ENCODE measurements around the gene DGKQ.

DNA sequence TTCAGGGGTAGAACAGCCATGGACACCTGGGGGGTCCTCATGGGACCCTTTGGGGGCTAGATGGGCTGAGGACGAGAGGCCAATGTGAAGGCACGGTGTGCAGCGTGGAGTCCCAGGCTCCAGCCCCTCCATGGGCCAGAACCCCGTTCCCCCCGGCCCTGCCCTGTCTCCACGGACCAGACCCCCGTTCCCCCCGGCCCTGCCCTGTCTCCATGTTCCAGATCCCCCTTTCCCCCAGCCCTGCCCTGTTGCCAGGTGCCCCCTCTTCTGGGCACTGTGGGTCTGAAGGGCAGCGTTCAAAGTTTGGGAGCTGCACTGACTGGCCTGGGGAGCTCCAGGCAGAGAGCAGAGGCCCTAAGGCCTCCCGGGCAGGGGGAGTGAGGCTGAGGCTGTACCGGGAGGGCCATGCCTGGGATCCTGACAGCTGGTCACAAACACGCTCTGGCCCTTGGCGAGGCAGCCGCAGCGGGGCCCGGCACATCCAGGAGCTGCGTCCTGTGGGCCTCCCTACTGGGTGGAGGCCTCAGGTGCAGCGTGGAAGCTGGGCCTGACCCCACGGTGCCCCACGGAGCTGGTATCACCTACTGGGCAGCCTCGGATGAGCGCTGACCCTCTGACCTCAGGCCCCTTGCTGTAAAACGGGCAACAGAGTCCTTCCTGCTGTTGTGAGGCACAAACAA is 8.9 kb downstream of the DGKQ start:
- TF ChIP-seq POLR2AphosphoS5 (IDR thresholded peaks at IDR 0.05; ENCODE audit: low read depth) (no peak), JUNB (IDR thresholded peaks at IDR 0.05; ENCODE audit: unreplicated experiment) (no peak)
- TF ChIP-seq, protein P1, sequence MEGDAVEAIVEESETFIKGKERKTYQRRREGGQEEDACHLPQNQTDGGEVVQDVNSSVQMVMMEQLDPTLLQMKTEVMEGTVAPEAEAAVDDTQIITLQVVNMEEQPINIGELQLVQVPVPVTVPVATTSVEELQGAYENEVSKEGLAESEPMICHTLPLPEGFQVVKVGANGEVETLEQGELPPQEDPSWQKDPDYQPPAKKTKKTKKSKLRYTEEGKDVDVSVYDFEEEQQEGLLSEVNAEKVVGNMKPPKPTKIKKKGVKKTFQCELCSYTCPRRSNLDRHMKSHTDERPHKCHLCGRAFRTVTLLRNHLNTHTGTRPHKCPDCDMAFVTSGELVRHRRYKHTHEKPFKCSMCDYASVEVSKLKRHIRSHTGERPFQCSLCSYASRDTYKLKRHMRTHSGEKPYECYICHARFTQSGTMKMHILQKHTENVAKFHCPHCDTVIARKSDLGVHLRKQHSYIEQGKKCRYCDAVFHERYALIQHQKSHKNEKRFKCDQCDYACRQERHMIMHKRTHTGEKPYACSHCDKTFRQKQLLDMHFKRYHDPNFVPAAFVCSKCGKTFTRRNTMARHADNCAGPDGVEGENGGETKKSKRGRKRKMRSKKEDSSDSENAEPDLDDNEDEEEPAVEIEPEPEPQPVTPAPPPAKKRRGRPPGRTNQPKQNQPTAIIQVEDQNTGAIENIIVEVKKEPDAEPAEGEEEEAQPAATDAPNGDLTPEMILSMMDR (conservative IDR thresholded peaks at IDR 0.05; ENCODE audit: low read depth in 2 of 2) = no peak
- TF ChIP-seq, protein P2, sequence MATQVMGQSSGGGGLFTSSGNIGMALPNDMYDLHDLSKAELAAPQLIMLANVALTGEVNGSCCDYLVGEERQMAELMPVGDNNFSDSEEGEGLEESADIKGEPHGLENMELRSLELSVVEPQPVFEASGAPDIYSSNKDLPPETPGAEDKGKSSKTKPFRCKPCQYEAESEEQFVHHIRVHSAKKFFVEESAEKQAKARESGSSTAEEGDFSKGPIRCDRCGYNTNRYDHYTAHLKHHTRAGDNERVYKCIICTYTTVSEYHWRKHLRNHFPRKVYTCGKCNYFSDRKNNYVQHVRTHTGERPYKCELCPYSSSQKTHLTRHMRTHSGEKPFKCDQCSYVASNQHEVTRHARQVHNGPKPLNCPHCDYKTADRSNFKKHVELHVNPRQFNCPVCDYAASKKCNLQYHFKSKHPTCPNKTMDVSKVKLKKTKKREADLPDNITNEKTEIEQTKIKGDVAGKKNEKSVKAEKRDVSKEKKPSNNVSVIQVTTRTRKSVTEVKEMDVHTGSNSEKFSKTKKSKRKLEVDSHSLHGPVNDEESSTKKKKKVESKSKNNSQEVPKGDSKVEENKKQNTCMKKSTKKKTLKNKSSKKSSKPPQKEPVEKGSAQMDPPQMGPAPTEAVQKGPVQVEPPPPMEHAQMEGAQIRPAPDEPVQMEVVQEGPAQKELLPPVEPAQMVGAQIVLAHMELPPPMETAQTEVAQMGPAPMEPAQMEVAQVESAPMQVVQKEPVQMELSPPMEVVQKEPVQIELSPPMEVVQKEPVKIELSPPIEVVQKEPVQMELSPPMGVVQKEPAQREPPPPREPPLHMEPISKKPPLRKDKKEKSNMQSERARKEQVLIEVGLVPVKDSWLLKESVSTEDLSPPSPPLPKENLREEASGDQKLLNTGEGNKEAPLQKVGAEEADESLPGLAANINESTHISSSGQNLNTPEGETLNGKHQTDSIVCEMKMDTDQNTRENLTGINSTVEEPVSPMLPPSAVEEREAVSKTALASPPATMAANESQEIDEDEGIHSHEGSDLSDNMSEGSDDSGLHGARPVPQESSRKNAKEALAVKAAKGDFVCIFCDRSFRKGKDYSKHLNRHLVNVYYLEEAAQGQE (IDR thresholded peaks at IDR 0.05; ENCODE audit: unreplicated experiment) = no peak

Measured in GM23338 (cell line).